ENCODE results near the gene ZHX3. TPM values are rescaled to one million over a fixed set of nuclear protein-coding genes. Genes with fewer than 3 reads are reported as not detected.

The ZHX3 gene
- total and polyA plus RNA-seq, 2 of the 13 experiments (the other 11 are each of a cell fraction or from before 2014, with no cell fraction given): 8.4 to 11.7 TPM

- TF ChIP-seq EED (CRISPR knock-in tag; IDR thresholded peaks at IDR 0.05): peak; percentile 39; the same call in 1 of the 2 replicates
- TF ChIP-seq NONO (IDR thresholded peaks at IDR 0.05): no peak
- TF ChIP-seq NONO (CRISPR knock-in tag; conservative IDR thresholded peaks at IDR 0.05): peak; percentile 84
- TF ChIP-seq HMG20B (CRISPR knock-in tag; conservative IDR thresholded peaks at IDR 0.05): no peak
- 0 out of 2 replicates have a peak, but pooled peaks have one; percentile 10 for TF ChIP-seq ZNF678 (CRISPR knock-in tag; IDR thresholded peaks at IDR 0.05)
- no peak for TF ChIP-seq CENPBD1 (CRISPR knock-in tag; IDR thresholded peaks at IDR 0.05; ENCODE audit: borderline replicate concordance, low read depth)
- TF ChIP-seq ZMYM4 (CRISPR knock-in tag; IDR thresholded peaks at IDR 0.05): peak; percentile 35; the same call in 1 of the 2 replicates
- TF ChIP-seq NFIC (IDR thresholded peaks at IDR 0.05; ENCODE audit: low read length): no peak
- TF ChIP-seq ZNF639 (CRISPR knock-in tag; conservative IDR thresholded peaks at IDR 0.05): peak; percentile 74; the same call in 1 of the 2 replicates
- peak; percentile 67; the same call in 1 of the 2 replicates for TF ChIP-seq ZNF761 (CRISPR knock-in tag; conservative IDR thresholded peaks at IDR 0.05)
- peak; percentile 81 for TF ChIP-seq FOXC1 (CRISPR knock-in tag; IDR thresholded peaks at IDR 0.05; ENCODE audit: borderline replicate concordance)
- TF ChIP-seq SAP130 (CRISPR knock-in tag; IDR thresholded peaks at IDR 0.05; ENCODE audit: low read depth): peak; percentile 81
- peak; percentile 48; the same call in 1 of the 2 replicates for TF ChIP-seq ZNF788 (CRISPR knock-in tag; IDR thresholded peaks at IDR 0.05; ENCODE audit: borderline replicate concordance)
- no peak for TF ChIP-seq ZNF609 (CRISPR knock-in tag; IDR thresholded peaks at IDR 0.05; ENCODE audit: borderline replicate concordance)
- TF ChIP-seq ZFX (CRISPR knock-in tag; IDR thresholded peaks at IDR 0.05; ENCODE audit: low read depth): peak; percentile 95
- TF ChIP-seq HMGA1 (CRISPR knock-in tag; conservative IDR thresholded peaks at IDR 0.05): no peak
- TF ChIP-seq GABPA (IDR thresholded peaks at IDR 0.05; ENCODE audit: low read depth, low read length): peak; percentile 30
- TF ChIP-seq GABPA (CRISPR knock-in tag; IDR thresholded peaks at IDR 0.05; ENCODE audit: low read depth): peak; percentile 63
- TF ChIP-seq TRIM24 (CRISPR knock-in tag; IDR thresholded peaks at IDR 0.05): no peak
- TF ChIP-seq AGO1 (IDR thresholded peaks at IDR 0.05; ENCODE audit: low read depth, low read length, poor library complexity, severe bottlenecking): peak; percentile 73
- TF ChIP-seq ZNF562 (CRISPR knock-in tag; IDR thresholded peaks at IDR 0.05; ENCODE audit: borderline replicate concordance): no peak
- peak; percentile 88 for TF ChIP-seq HNF1B (CRISPR knock-in tag; IDR thresholded peaks at IDR 0.05)
Observed at GRCh38 chr20:41137614-41138474, 179.7 kb downstream of the ZHX3 start (continued).
